IMR-90 (cell line): Measurements from ENCODE around the gene OSBP2. TPM values are rescaled to one million over a fixed set of nuclear protein-coding genes. Genes with fewer than 3 reads are reported as not detected.

Experiments used
- ATAC-seq: fragments of 200-7000 bp; cut with Tn5 transposase; 2 replicates; pipeline ENCODE4 v1.9.1; 2020; ENCODE audit warnings: low read depth, mild to moderate bottlenecking, moderate library complexity
- BruUV-seq: library from RNA; stranded (reverse); fragments of 400-500 nt; replicated peaks from 2 replicates; lab custom pipeline; 2021; lab: Mats Ljungman, UMichigan
- CTCF ChIA-PET: fragments of 300-600 bp; formaldehyde crosslinking; extraction: SDS; loops from one replicate; lab custom pipeline; 2021; ENCODE audit warnings: antibody characterized with exemption; lab: Yijun Ruan, JAX
- POLR2A ChIA-PET: fragments of 300-600 bp; sonication (Branson Sonifier 250); formaldehyde crosslinking; loops from one replicate; lab custom pipeline; 2022; ENCODE audit warnings: antibody characterized with exemption; ENCODE audit not compliant: unreplicated experiment; lab: Charles Lee
- DNase-seq: peaks from one replicate; pipeline ENCODE4 v3.0.0; 2013
- H2AFZ ChIP-seq: replicated peaks from 2 replicates; pipeline ENCODE3; 2013; ENCODE audit warnings: low read length, mild to moderate bottlenecking; ENCODE audit not compliant: poor library complexity
- H2AK5ac ChIP-seq: 2 replicates; pipeline ENCODE4 v1.6.1; 2013; ENCODE audit warnings: low read depth, low read length, inconsistent platforms
- H2AK9ac ChIP-seq: replicated peaks from 2 replicates; pipeline ENCODE3; 2013; ENCODE audit warnings: mild to moderate bottlenecking, low read depth, low read length, moderate library complexity; ENCODE audit not compliant: poor library complexity
- H2BK120ac ChIP-seq: 2 replicates; pipeline ENCODE4 v1.6.1; 2013; ENCODE audit warnings: low read depth, low read length, inconsistent platforms
- H2BK15ac ChIP-seq: 3 replicates; pipeline ENCODE4 v1.6.1; 2013; ENCODE audit warnings: low read depth, low read length, inconsistent platforms
- H2BK20ac ChIP-seq: 2 replicates; pipeline ENCODE4 v1.6.1; 2013; ENCODE audit warnings: low read depth, mild to moderate bottlenecking, inconsistent platforms, low read length, moderate library complexity
- H2BK5ac ChIP-seq: 2 replicates; pipeline ENCODE4 v1.6.1; 2013; ENCODE audit warnings: mild to moderate bottlenecking, low read depth, low read length, inconsistent platforms; ENCODE audit not compliant: poor library complexity, severe bottlenecking
- H3K14ac ChIP-seq: replicated peaks from 2 replicates; pipeline ENCODE4 v1.6.1; 2013; ENCODE audit warnings: low read depth, low read length, inconsistent platforms
- H3K18ac ChIP-seq: 2 replicates; pipeline ENCODE4 v1.6.1; 2013; ENCODE audit warnings: low read depth, low read length, control low read depth
- H3K23ac ChIP-seq: 2 replicates; pipeline ENCODE4 v1.6.1; 2013; ENCODE audit warnings: low read depth, low read length, inconsistent platforms
- H3K27ac ChIP-seq: 2 replicates; pipeline ENCODE4 v1.5.1; 2013; ENCODE audit warnings: mild to moderate bottlenecking, control low read depth, low read length; ENCODE audit not compliant: insufficient read depth
- H3K27me3 ChIP-seq: 2 replicates; pipeline ENCODE4 v1.6.1; 2013; ENCODE audit warnings: low read length; ENCODE audit not compliant: control insufficient read depth, insufficient read depth
- H3K36me3 ChIP-seq: 2 replicates; pipeline ENCODE4 v1.6.1; 2013; ENCODE audit warnings: low read length, mixed read lengths; ENCODE audit not compliant: control insufficient read depth, insufficient read depth
- H3K4ac ChIP-seq: 2 replicates; pipeline ENCODE4 v1.6.1; 2013; ENCODE audit warnings: low read depth, low read length, inconsistent platforms
- H3K4me1 ChIP-seq: 2 replicates; pipeline ENCODE4 v1.6.1; 2013; ENCODE audit warnings: low read length, mixed read lengths; ENCODE audit not compliant: control insufficient read depth, insufficient read depth
- H3K4me2 ChIP-seq: 2 replicates; pipeline ENCODE4 v1.6.1; 2013; ENCODE audit warnings: low read depth, mild to moderate bottlenecking, control low read depth, low read length, moderate library complexity
- H3K4me3 ChIP-seq: 2 replicates; pipeline ENCODE4 v1.5.1; 2013; ENCODE audit warnings: low read depth, mild to moderate bottlenecking, control low read depth, low read length, moderate library complexity; ENCODE audit not compliant: insufficient read depth
- H3K56ac ChIP-seq: 2 replicates; pipeline ENCODE4 v1.6.1; 2013; ENCODE audit warnings: low read length, inconsistent platforms; ENCODE audit not compliant: insufficient read depth; ENCODE audit errors: extremely low read depth
- H3K79me1 ChIP-seq, 2 experiments: 2 replicates each; pipeline ENCODE4 v1.6.1; 2013; ENCODE audit warnings: low read length in 2 of 2, inconsistent platforms in 1 of 2, low read depth in 1 of 2
- H3K9ac ChIP-seq: 2 replicates; pipeline ENCODE4 v1.6.1; 2013; ENCODE audit warnings: low read depth, low read length, control low read depth
- H3K9me1 ChIP-seq: 2 replicates; pipeline ENCODE4 v1.6.1; 2013; ENCODE audit warnings: low read length, inconsistent platforms; ENCODE audit not compliant: insufficient read depth
- H3K9me3 ChIP-seq: 2 replicates; pipeline ENCODE4 v1.6.1; 2013; ENCODE audit warnings: low read length; ENCODE audit not compliant: control insufficient read depth, insufficient read depth
- H4K20me1 ChIP-seq: 2 replicates; pipeline ENCODE4 v1.6.1; 2013; ENCODE audit warnings: low read length, inconsistent platforms; ENCODE audit not compliant: insufficient read depth
- H4K5ac ChIP-seq: 2 replicates; pipeline ENCODE4 v1.6.1; 2013; ENCODE audit warnings: mild to moderate bottlenecking, low read depth, low read length, control low read depth
- H4K8ac ChIP-seq, 2 experiments: 2 replicates each; pipeline ENCODE4 v1.6.1; 2013; ENCODE audit warnings: low read depth in 2 of 2, low read length in 2 of 2, control low read depth in 1 of 2, inconsistent platforms in 1 of 2
- H4K91ac ChIP-seq: 2 replicates; pipeline ENCODE4 v1.6.1; 2013; ENCODE audit warnings: low read depth, low read length, inconsistent platforms; ENCODE audit not compliant: insufficient read depth
- BHLHE40 ChIP-seq: fragments of 150-350 bp; IDR thresholded peaks from 2 replicates; pipeline ENCODE4 v1.6.1; 2016; ENCODE audit warnings: mild to moderate bottlenecking, low read depth, low read length
- CEBPB ChIP-seq: IDR thresholded peaks from 2 replicates; pipeline ENCODE4 v1.6.1; 2012; ENCODE audit warnings: low read depth, low read length, improper control_type of control experiment
- CHD1 ChIP-seq: IDR thresholded peaks from 2 replicates; pipeline ENCODE4 v1.6.1; 2012; ENCODE audit warnings: low read depth, low read length, improper control_type of control experiment
- CTCF ChIP-seq: conservative IDR thresholded peaks from 2 replicates; pipeline ENCODE4 v1.5.1; 2012; ENCODE audit warnings: mild to moderate bottlenecking, low read depth, low read length, improper control_type of control experiment
- ELK1 ChIP-seq: fragments of 150-350 bp; IDR thresholded peaks from 2 replicates; pipeline ENCODE4 v1.6.1; 2016; ENCODE audit warnings: low read depth, mild to moderate bottlenecking, low read length, moderate library complexity, borderline replicate concordance
- FOS ChIP-seq: fragments of 150-350 bp; IDR thresholded peaks from 2 replicates; pipeline ENCODE4 v1.6.1; 2016; ENCODE audit warnings: low read depth, low read length
- MAFK ChIP-seq: IDR thresholded peaks from 2 replicates; pipeline ENCODE4 v1.6.1; 2012; ENCODE audit warnings: low read depth, low read length, improper control_type of control experiment
- MAZ ChIP-seq: IDR thresholded peaks from 2 replicates; pipeline ENCODE4 v1.6.1; 2012; ENCODE audit warnings: low read depth, mild to moderate bottlenecking, low read length, improper control_type of control experiment, moderate library complexity, borderline replicate concordance
- MXI1 ChIP-seq: IDR thresholded peaks from 2 replicates; pipeline ENCODE4 v1.6.1; 2012; ENCODE audit warnings: low read depth, mild to moderate bottlenecking, low read length, moderate library complexity, borderline replicate concordance
- NFE2L2 ChIP-seq: fragments of 150-350 bp; IDR thresholded peaks from 2 replicates; pipeline ENCODE4 v1.6.1; 2016; ENCODE audit warnings: low read depth, mild to moderate bottlenecking, low read length
- POLR2A ChIP-seq: IDR thresholded peaks from 2 replicates; pipeline ENCODE4 v1.6.1; 2012; ENCODE audit warnings: mild to moderate bottlenecking, low read depth, low read length
- RAD21 ChIP-seq: IDR thresholded peaks from 2 replicates; pipeline ENCODE4 v1.6.1; 2012; ENCODE audit warnings: low read length, improper control_type of control experiment
- RCOR1 ChIP-seq: IDR thresholded peaks from 2 replicates; pipeline ENCODE4 v1.6.1; 2012; ENCODE audit warnings: mild to moderate bottlenecking, low read length, improper control_type of control experiment; ENCODE audit not compliant: insufficient replicate concordance
- RFX5 ChIP-seq: IDR thresholded peaks from 2 replicates; pipeline ENCODE4 v1.8.0; 2012; ENCODE audit warnings: low read depth, mild to moderate bottlenecking, low read length, moderate library complexity
- SMC3 ChIP-seq: fragments of 150-350 bp; IDR thresholded peaks from 2 replicates; pipeline ENCODE4 v1.6.1; 2016; ENCODE audit warnings: low read depth, mild to moderate bottlenecking, antibody characterized with exemption, low read length, moderate library complexity
- WGBS, 2 experiments: methylation state at CpG; one replicate each; pipeline versions ENCODE4 v1.1.5 to v1.1.7; 2013; ENCODE audit warnings: missing lambda C conversion rate in 2 of 2; ENCODE audit not compliant: insufficient read length in 1 of 2; ENCODE audit errors: extremely low coverage in 2 of 2; 5-methylcytosine and 5-hydroxymethylcytosine counted together
- dilution Hi-C: fragments of 300-500 bp; cut with HindIII; formaldehyde crosslinking; loops from one replicate; pipeline ENCODE4 v1.14.3; 2018; ENCODE audit warnings: low sequenced_read_pairs; ENCODE audit not compliant: unreplicated experiment
- in situ Hi-C: fragments of 300-500 bp; cut with MboI; formaldehyde crosslinking; loops from 3 replicates; pipeline ENCODE4 v1.14.3; 2019; ENCODE audit warnings: low sequenced_read_pairs, inconsistent platforms, mixed read lengths
- intact Hi-C: fragments of 100-400 bp; cut with micrococcal nuclease; formaldehyde crosslinking; loops from 2 replicates; pipeline ENCODE4 v1.10.0; 2022
- polyA plus RNA-seq, 3 experiments: library from polyadenylated mRNA; depleted of rRNA; stranded (reverse); fragments of >200 nt; gene quantifications; 2 replicates each; pipeline ENCODE4 v1.2.3, GENCODE V29; 2012; ENCODE audit warnings: low replicate concordance in 1 of 3
- total RNA-seq: library from RNA; depleted of rRNA; stranded (reverse); fragments of >200 nt; gene quantifications from 2 replicates; pipeline ENCODE4 v1.2.3, GENCODE V29; 2012

The OSBP2 gene
- total and polyA plus RNA-seq, 2 of the 4 experiments (the other 2 are of a cell fraction): 1.8 to 2.2 TPM

GRCh38 chr22:30675436-30675835 lies 19.2 kb upstream of the OSBP2 start:
- DNase-seq (no peak), ATAC-seq (no peak)
- Histone ChIP-seq H2AK9ac (no peak overlapping the region), H2BK15ac (no peak overlapping the region), H3K4ac (no peak overlapping the region), H3K4me3 (no peak overlapping the region), H3K18ac (no peak overlapping the region), H4K5ac (no peak overlapping the region), H3K23ac (no peak overlapping the region), H3K9me1 (0 out of 2 replicates have a peak, but pooled peaks cover 4% of the 10 kb centered on the region), H2BK20ac (no peak overlapping the region), H3K56ac (no peak overlapping the region), H3K9me3 (no peaks in the 10 kb centered on the region), H3K27ac (no peak overlapping the region), H3K4me1 (no peaks in the 10 kb centered on the region), H3K14ac (no peak overlapping the region), H4K91ac (no peak overlapping the region), H4K20me1 (no peaks in the 10 kb centered on the region), H4K8ac (no peak overlapping the region), H2BK120ac (no peak overlapping the region), H2AFZ (no peak overlapping the region), H3K4me2 (no peak overlapping the region), H3K79me1 (no peaks in the 10 kb centered on the region), H2BK5ac (no peak overlapping the region), H3K9ac (no peak overlapping the region), H3K36me3 (no peaks in the 10 kb centered on the region), H2AK5ac (no peak overlapping the region), H3K27me3 (peaks cover 6% of the 10 kb centered on the region)
- intact Hi-C loops (no loop called here), in situ Hi-C loops (no loop called here), dilution Hi-C loops (no loop called here)
- CTCF ChIA-PET: no interaction called here
- POLR2A ChIA-PET: no interaction called here
- BruUV-seq: no TSS peak
- WGBS, 2 experiments: 88% methylated on average over 6 of the region's 9 CpGs; no CpG with 5 or more reads in 1 of the 2 experiments
- no peak for TF ChIP-seq FOS
- no peak for TF ChIP-seq ELK1
- TF ChIP-seq SMC3: no peak
- TF ChIP-seq CTCF: no peak
- no peak for TF ChIP-seq RFX5
- no peak for TF ChIP-seq RCOR1
- no peak for TF ChIP-seq CHD1
- TF ChIP-seq POLR2A: no peak
- no peak for TF ChIP-seq MXI1
- no peak for TF ChIP-seq NFE2L2
- no peak for TF ChIP-seq MAZ
- TF ChIP-seq RAD21: no peak
- TF ChIP-seq MAFK: no peak
- no peak for TF ChIP-seq BHLHE40
- TF ChIP-seq CEBPB: no peak
